GM15510 (cell line): Measurements from ENCODE around the gene CBFB.

Experiments
- POLR2A ChIP-seq: IDR thresholded peaks from 3 replicates; pipeline ENCODE4 v1.6.1; 2011; ENCODE audit warnings: borderline replicate concordance; ENCODE audit not compliant: insufficient read length; ENCODE audit errors: extremely low read depth

CBFB gene

GRCh38 chr16:67025210-67025550 lies 3.8 kb upstream of the CBFB start:
- no peak for TF ChIP-seq POLR2A

- no peak for TF ChIP-seq POLR2A
These were observed 2.4 kb upstream of the CBFB start for GRCh38 chr16:67026570-67026969.

DNA sequence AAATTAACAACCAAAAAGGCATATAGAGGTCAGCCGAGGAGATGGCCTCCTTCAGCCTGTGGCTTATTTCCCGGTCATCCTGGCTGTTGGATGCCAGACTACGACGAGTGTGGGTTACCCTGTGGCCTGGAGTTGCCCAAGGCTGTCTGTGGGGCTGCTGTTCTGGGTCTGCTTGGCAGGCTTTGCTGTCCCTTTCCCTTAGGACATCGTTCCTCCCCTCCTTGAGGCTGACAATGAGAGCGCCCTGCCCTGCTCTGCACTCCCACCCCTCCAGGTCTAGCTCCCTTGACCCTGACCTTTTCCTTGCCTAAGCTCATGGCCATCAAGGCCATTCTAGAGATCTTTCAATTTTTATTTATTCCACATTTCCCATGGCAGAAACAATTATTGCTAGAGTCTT lies 1.9 kb upstream of the CBFB start:
- no peak for TF ChIP-seq POLR2A

- TF ChIP-seq POLR2A = no peak
These were observed 718 bp upstream of the CBFB start for GRCh38 chr16:67028167-67028695.

DNA sequence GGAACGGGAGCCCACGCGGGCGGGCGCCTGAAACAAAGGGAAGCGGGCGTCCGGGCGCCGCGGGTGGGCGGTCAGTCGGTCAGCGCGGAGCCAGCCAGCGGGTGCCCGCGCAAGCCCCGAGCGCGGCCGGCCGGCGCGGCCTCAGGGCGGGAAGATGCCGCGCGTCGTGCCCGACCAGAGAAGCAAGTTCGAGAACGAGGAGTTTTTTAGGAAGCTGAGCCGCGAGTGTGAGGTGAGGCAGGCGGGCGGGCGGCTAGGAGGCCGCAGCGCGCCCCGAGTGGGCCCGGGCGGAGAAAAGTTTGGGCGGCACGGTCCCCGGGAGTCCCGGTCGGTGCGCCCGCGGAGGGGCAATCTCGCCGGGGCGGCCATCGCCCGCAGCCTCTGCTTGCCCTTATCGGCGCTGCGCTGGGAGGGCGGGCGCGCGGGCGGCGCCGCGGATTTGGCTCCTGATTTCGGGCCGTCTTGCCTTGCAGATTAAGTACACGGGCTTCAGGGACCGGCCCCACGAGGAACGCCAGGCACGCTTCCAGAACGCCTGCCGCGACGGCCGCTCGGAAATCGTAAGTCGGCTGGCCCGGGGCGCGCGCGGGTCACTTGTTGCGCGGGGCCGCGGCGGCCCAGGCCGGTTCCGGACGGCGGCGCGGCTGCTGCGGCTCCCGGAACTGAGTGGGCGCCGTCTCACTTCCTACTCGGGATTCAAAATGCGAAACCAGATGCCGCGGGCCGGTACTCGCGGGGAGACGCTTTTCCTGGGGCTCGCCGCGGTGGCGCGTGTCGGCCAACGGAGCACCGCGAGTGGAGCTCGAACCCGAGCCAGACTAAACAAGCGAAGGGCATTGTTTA lies 526 bp downstream of the CBFB start:
- TF ChIP-seq POLR2A = peak; percentile 67

GRCh38 chr16:67030221-67030962 lies 1.4 kb downstream of the CBFB start:
- TF ChIP-seq POLR2A = no peak

GRCh38 chr16:67034487-67034886 lies 5.5 kb downstream of the CBFB start:
- no peak for TF ChIP-seq POLR2A

DNA sequence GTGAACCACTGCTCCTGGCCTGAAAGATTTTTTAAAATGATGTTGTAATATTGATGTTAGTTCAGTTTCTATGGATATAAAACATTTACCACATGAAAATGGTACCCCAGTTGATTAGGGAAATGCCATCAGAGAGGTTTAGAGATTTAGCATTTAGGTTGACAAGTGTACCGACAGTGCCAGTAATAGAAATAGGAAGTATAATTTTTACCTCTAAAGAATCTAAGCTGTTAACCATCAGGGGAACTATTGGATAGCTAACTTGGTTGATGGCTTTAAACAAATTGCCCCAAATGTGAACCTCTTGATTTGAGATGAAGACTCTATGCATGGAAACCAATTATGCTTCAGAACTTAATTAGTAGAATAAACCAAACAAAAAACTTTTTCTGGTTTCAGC lies 6.4 kb downstream of the CBFB start:
- no peak for TF ChIP-seq POLR2A

GRCh38 chr16:67036323-67036741 lies 7.4 kb downstream of the CBFB start:
- TF ChIP-seq POLR2A = no peak

DNA sequence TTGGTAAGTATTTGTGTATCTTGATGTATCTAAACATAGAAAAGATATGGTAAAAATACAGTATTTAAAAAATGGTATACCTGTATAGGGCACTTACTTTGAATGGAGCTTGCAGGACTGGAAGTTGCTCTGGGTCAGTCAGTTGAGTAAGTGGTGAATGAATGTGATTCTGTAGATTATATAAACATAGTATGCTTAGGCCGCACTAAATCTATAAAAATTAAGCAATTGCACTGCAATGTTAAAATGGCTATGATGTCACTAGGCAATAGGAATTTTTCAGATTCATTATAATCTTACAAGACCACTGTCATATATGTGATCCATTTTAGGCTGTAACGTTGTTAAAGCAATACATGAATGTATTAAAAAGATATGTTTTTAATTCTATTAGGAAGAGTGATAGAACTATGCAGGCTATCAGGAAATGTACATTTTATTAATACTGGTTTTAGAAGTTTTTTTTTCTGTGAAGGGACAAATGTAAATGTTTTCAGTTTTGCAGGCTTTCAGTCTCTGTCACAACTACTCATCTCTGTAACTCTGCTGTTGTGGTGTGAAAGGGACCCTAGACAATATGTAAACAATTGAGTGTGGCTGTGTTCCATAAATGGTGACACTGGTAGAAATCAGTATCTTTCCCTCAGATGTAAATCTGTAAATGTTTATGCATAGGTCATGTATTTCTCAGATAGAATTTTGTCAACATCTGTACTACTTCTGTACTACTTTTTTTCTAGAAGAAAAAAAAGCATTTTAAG lies 10.5 kb downstream of the CBFB start:
- TF ChIP-seq POLR2A = no peak

- no peak for TF ChIP-seq POLR2A
These were observed 11.2 kb downstream of the CBFB start for GRCh38 chr16:67040166-67040565.

GRCh38 chr16:67040906-67041305 lies 12.0 kb downstream of the CBFB start:
- TF ChIP-seq POLR2A = no peak

DNA sequence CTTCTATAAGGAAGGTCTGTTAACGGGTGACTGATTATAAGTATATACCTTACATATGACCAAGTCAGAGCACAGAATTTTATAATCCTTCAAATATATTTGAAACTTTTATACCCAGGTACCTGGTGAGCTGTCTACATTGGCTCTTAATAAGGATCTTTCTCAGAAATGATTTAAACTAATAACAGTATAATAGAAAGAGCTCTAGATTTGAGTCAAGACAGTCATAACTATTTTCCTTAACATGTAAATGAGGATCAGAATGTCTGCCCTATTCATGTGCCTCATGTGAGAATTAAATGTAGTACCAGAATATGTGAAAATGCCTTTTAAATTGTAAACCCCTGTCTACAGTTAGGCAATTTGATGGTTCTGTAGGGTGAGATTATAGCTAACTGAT lies 14.5 kb downstream of the CBFB start:
- TF ChIP-seq POLR2A = no peak

GRCh38 chr16:67050796-67051195 lies 21.8 kb downstream of the CBFB start:
- no peak for TF ChIP-seq POLR2A

DNA sequence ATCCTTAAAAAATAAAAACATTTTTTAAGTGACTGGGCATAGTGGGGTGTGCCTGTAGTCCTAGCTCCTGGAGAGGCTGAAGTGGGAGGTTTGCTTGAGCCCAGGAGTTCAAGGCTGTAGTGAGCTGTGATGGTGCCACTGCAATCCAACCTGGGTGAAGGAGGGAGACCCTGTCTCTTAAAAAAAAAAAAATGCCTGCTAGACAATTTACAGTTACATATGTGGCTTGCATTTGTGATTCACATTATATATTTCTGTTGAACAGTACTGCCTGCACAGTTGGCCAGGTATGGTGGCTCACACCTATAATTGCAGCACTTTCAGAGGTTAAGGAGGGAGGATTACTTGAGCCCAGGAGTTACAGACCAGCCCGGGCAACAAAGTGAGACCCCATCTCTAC lies 23.4 kb downstream of the CBFB start:
- no peak for TF ChIP-seq POLR2A
